ENCODE data around the gene PTPN13. TPM values are rescaled to one million over a fixed set of nuclear protein-coding genes. Genes with fewer than 3 reads are reported as not detected.

Gene PTPN13
- total RNA-seq, 4 donors from 2014 or later = 3.7 to 18.5 (median 10.1) TPM

DNA sequence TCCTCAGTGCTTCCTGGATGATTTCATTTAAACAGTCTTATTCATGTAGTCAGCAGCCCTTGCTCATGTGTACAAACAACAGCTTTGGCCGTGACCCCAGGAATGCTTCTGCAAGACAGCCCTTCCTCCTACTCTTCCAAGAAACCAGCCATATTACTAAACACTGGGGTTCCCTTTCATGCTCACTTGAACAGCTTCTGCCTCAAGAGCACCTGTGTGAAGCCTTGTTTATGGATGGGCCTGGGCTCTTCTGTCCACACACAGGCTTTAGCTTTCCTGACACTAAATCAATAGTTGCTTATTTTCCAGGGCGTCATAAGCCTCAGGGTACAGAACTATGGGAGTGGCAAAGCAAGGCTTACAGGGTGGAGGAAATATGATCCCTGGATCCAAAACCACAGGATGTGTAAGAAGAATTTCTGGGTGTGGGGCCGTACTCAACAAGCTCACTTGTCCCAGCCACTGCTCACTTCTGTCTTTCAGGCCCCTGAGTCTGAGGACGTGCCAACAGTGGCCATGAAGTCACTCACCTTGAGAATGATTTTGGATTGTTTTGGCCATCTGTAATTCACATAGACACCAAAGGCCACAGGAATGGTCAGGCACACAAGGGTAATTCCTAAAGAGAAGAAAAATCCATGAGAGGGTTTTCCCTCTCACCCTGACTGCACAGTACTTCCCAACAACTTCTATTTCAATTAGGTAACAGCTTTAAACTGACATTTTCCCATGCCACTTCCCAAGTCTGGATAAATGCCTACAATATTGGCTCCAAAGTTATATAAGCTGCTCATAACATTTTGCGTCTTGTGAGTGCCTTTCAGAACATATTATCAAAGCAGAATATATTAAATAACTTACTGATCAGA is 237.4 kb downstream of the PTPN13 start:
- Histone ChIP-seq H3K4me3 (no peak overlapping the region), H3K36me3 (no peaks in the 10 kb centered on the region), H3K27me3 (no peaks in the 10 kb centered on the region), H3K4me1 (no peaks in the 10 kb centered on the region), H3K27ac (no peak overlapping the region), H3K9me3 (no peaks in the 10 kb centered on the region)
- TF ChIP-seq POLR2A (IDR thresholded peaks at IDR 0.05) (no peak), POLR2AphosphoS5 (IDR thresholded peaks at IDR 0.05) (no peak), EP300 (IDR thresholded peaks at IDR 0.05; ENCODE audit: low read depth) (no peak)
- TF ChIP-seq, protein P1, sequence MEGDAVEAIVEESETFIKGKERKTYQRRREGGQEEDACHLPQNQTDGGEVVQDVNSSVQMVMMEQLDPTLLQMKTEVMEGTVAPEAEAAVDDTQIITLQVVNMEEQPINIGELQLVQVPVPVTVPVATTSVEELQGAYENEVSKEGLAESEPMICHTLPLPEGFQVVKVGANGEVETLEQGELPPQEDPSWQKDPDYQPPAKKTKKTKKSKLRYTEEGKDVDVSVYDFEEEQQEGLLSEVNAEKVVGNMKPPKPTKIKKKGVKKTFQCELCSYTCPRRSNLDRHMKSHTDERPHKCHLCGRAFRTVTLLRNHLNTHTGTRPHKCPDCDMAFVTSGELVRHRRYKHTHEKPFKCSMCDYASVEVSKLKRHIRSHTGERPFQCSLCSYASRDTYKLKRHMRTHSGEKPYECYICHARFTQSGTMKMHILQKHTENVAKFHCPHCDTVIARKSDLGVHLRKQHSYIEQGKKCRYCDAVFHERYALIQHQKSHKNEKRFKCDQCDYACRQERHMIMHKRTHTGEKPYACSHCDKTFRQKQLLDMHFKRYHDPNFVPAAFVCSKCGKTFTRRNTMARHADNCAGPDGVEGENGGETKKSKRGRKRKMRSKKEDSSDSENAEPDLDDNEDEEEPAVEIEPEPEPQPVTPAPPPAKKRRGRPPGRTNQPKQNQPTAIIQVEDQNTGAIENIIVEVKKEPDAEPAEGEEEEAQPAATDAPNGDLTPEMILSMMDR (IDR thresholded peaks at IDR 0.05) = no peak
- peak; percentile 9 for DNase-seq
- 82 to 100% methylated on average over 1 to 5 of the region's 5 CpGs for WGBS, 2 donors (ENCODE audit: low coverage in 1 of 2)
- intact Hi-C loops (cut with DNase I; ENCODE audit: low total_unique reads) (no loop called here), in situ Hi-C loops (cut with MboI; ENCODE audit: low pct_ligation_motif_present in 1 of 4, low pct_unique_long_range_greater_than_20kb in 1 of 4, low sequenced_read_pairs in 3 of 4) (no loop called here)

GRCh38 chr4:86833615-86834014 is 239.5 kb downstream of the PTPN13 start:
- Histone ChIP-seq H3K36me3 (no peaks in the 10 kb centered on the region), H3K9me3 (no peaks in the 10 kb centered on the region), H3K4me1 (peaks cover 0 to 3% (median 0%) of the 10 kb centered on the region in 4 donors), H3K4me3 (no peak overlapping the region), H3K27me3 (no peaks in the 10 kb centered on the region), H3K27ac (no peak overlapping the region)
- DNase-seq = no peak
- in situ Hi-C loops (cut with MboI; ENCODE audit: low pct_ligation_motif_present in 1 of 4, low pct_unique_long_range_greater_than_20kb in 1 of 4, low sequenced_read_pairs in 3 of 4) = no loop called here
- TF ChIP-seq, protein P1 (IDR thresholded peaks at IDR 0.05) = no peak
- TF ChIP-seq POLR2AphosphoS5 (IDR thresholded peaks at IDR 0.05) (no peak), POLR2A (IDR thresholded peaks at IDR 0.05) (no peak), EP300 (IDR thresholded peaks at IDR 0.05; ENCODE audit: low read depth) (no peak)
- 82 to 94% methylated on average over 1 of the region's 1 CpG for WGBS, 2 donors (ENCODE audit: low coverage in 1 of 2)
- intact Hi-C loops (cut with DNase I; ENCODE audit: low total_unique reads) = no loop called here

DNA sequence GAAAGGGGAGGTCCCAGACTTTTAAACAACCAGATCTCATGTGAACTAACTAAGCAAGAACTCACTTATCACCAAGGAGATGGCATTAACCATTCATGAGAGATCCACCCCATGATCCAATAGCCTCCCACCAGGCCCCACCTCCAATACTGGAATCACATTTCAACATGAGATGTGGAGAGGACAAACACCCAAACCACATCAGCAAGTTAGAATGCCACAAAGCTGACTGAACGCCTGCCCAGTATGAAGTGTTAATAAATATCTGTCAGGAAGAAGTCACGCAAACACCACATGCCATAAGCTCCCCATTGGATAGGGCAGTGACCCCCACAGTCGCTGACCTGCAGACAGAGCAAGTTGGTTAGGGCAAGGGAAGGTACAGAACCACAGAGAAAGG is 240.8 kb downstream of the PTPN13 start:
- intact Hi-C loops (cut with DNase I; ENCODE audit: low total_unique reads) = no loop called here
- H3K36me3 ChIP-seq = no peaks in the 10 kb centered on the region
- no peaks in the 10 kb centered on the region for H3K9me3 ChIP-seq
- in situ Hi-C loops (cut with MboI; ENCODE audit: low pct_ligation_motif_present in 1 of 4, low pct_unique_long_range_greater_than_20kb in 1 of 4, low sequenced_read_pairs in 3 of 4) = no loop called here
- no peaks in the 10 kb centered on the region for H3K27me3 ChIP-seq
- 86% methylated on average over 3 of the region's 3 CpGs; no CpG with 5 or more reads in 1 of the 2 donors for WGBS, 2 donors (ENCODE audit: low coverage in 1 of 2)
- no peak overlapping the region for H3K4me3 ChIP-seq
- peaks cover 0 to 3% (median 0%) of the 10 kb centered on the region in 4 donors for H3K4me1 ChIP-seq
- TF ChIP-seq POLR2AphosphoS5 (IDR thresholded peaks at IDR 0.05) (no peak), POLR2A (IDR thresholded peaks at IDR 0.05) (no peak), EP300 (IDR thresholded peaks at IDR 0.05; ENCODE audit: low read depth) (no peak)
- TF ChIP-seq, protein P1 (IDR thresholded peaks at IDR 0.05) = no peak
- H3K27ac ChIP-seq = no peak overlapping the region
- no peak for DNase-seq

DNA sequence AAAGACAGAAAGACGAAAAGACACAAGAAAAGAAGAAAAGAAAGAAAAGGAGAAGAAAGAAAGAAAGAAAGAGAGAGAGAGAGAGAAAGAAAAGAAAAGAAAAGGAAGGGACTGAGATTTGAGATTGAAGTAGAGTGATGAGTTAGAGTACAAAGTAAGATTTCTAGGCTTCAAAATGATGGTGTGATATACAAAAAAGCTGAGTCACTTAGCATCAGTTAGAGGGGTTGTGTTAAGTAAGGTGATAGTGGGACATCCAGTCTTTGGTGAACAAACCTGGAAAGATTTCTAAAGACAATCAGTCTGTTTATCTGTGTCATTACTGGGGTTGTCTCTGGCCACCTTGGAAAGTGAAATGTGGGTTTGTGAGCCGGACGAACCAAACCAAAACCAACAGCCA is 241.6 kb downstream of the PTPN13 start:
- in situ Hi-C loops (cut with MboI; ENCODE audit: low pct_ligation_motif_present in 1 of 4, low pct_unique_long_range_greater_than_20kb in 1 of 4, low sequenced_read_pairs in 3 of 4) = no loop called here

More for the DNA sequence above, 241.6 kb downstream of the PTPN13 start:
- DNase-seq = no peak
- WGBS, 2 donors (ENCODE audit: low coverage in 1 of 2) = 75 to 79% methylated on average over 2 to 3 of the region's 3 CpGs
- H3K36me3 ChIP-seq = no peaks in the 10 kb centered on the region
- H3K27me3 ChIP-seq = no peaks in the 10 kb centered on the region
- intact Hi-C loops (cut with DNase I; ENCODE audit: low total_unique reads) = no loop called here
- H3K27ac ChIP-seq = no peak overlapping the region
- TF ChIP-seq POLR2AphosphoS5 (IDR thresholded peaks at IDR 0.05) (no peak), EP300 (IDR thresholded peaks at IDR 0.05; ENCODE audit: low read depth) (no peak)
- TF ChIP-seq, protein P1 (IDR thresholded peaks at IDR 0.05) = no peak
- peaks cover 0 to 3% (median 0%) of the 10 kb centered on the region in 4 donors for H3K4me1 ChIP-seq
- H3K9me3 ChIP-seq = no peaks in the 10 kb centered on the region
- H3K4me3 ChIP-seq = no peak overlapping the region
